Spleen (tissue), 11 donors: ENCODE results near the gene ROMO1. TPM values are rescaled to one million over a fixed set of nuclear protein-coding genes. Genes with fewer than 3 reads are reported as not detected.
A peak's percentile ranks its signal among the peaks of the same experiment; 100 is the strongest.
"Not testable (repeated sequence)": the region's sequence is repeated elsewhere in the genome, so short reads cannot be mapped to it uniquely, and the experiment has no call there.

Experiments used
- DNase-seq: peaks from one replicate; pipeline ENCODE4 v3.0.0-alpha.2; 2020
- H3K27ac ChIP-seq, 8 donors: fragments of 200-600 bp; sonication (generic) in 7 of 8; 1 replicate in 4 of 8; 2 replicates in 4 of 8; pipeline versions ENCODE4 v1.5.0 to v1.8.0; 2016 to 2021; ENCODE audit warnings: inconsistent platforms in 4 of 8, mild to moderate bottlenecking in 4 of 8, moderate library complexity in 1 of 8
- H3K27me3 ChIP-seq, 7 donors: fragments of 200-600 bp; sonication (generic) in 6 of 7; replicated peaks in 1 of 7; 1 replicate in 4 of 7; 2 replicates in 3 of 7; pipeline versions ENCODE4 v1.5.0 to v1.8.0; 2016 to 2021; ENCODE audit warnings: inconsistent platforms in 3 of 7, mild to moderate bottlenecking in 1 of 7
- H3K36me3 ChIP-seq, 6 donors: fragments of 200-600 bp; sonication (generic) in 5 of 6; 1 replicate in 4 of 6; 2 replicates in 2 of 6; pipeline versions ENCODE4 v1.5.0 to v1.8.0; 2016 to 2021; ENCODE audit warnings: inconsistent platforms in 2 of 6
- H3K4me1 ChIP-seq, 6 donors: fragments of 200-600 bp; sonication (generic) in 5 of 6; 1 replicate in 3 of 6; 2 replicates in 3 of 6; pipeline versions ENCODE4 v1.5.0 to v1.8.0; 2016 to 2021; ENCODE audit warnings: inconsistent platforms in 3 of 6
- H3K4me3 ChIP-seq, 8 donors: fragments of 200-600 bp; sonication (generic) in 7 of 8; 1 replicate in 4 of 8; 2 replicates in 4 of 8; pipeline versions ENCODE4 v1.5.0 to v1.8.0; 2016 to 2021; ENCODE audit warnings: inconsistent platforms in 4 of 8, mild to moderate bottlenecking in 4 of 8, moderate library complexity in 2 of 8
- H3K9me3 ChIP-seq, 8 donors: fragments of 200-600 bp; sonication (generic) in 7 of 8; 1 replicate in 4 of 8; 2 replicates in 4 of 8; pipeline versions ENCODE4 v1.5.0 to v1.8.0; 2016 to 2021; ENCODE audit warnings: inconsistent platforms in 4 of 8
- CTCF ChIP-seq, 11 experiments: fragments of 200-600 bp in 7 of 11; fragments of 450-650 bp in 4 of 11; sonication (generic) in 4 of 11; IDR thresholded peaks in 8 of 11; conservative IDR thresholded peaks in 3 of 11; 1 replicate in 7 of 11; 2 replicates in 4 of 11; pipeline versions ENCODE4 v1.4.0 to v1.8.0; 2016 to 2021; ENCODE audit warnings: antibody characterized with exemption in 11 of 11, inconsistent platforms in 4 of 11, mild to moderate bottlenecking in 1 of 11
- POLR2A ChIP-seq, 3 donors: fragments of 450-650 bp; IDR thresholded peaks; one replicate each; pipeline ENCODE4 v1.5.1; 2017; ENCODE audit warnings: antibody characterized with exemption in 3 of 3, mild to moderate bottlenecking in 1 of 3
- POLR2AphosphoS5 ChIP-seq, 3 donors: sonication (generic); formaldehyde crosslinking; IDR thresholded peaks; one replicate each; pipeline ENCODE4 v1.5.1; 2017; ENCODE audit warnings: antibody characterized with exemption in 3 of 3
- WGBS, 5 donors: extraction: QIAGEN DNeasy Blood & Tissue Kit in 3 of 5; methylation state at CpG; one replicate each; pipeline versions ENCODE4 v1.1.5 to v1.1.7; 2013 to 2018; 5-methylcytosine and 5-hydroxymethylcytosine counted together
- intact Hi-C: fragments of 100-400 bp; cut with DNase I; formaldehyde crosslinking; loops from one replicate; pipeline ENCODE4 v1.15.0; 2023; ENCODE audit warnings: low total_unique reads
- polyA plus RNA-seq, 3 donors: library from polyadenylated mRNA; stranded (reverse); fragments of 200-250 nt; gene quantifications; one replicate each; pipeline ENCODE4 v1.2.1, GENCODE V29; 2013
- total RNA-seq, 7 donors: library from RNA; depleted of rRNA in 3 of 7; stranded (reverse); fragments of >200 nt in 3 of 7; fragmentation: NEBNext Ultra II Directional in 4 of 7; extraction: Animal tissue kit (Norgen Biotek cat#: 25700) in 4 of 7; gene quantifications; one replicate each; pipeline versions ENCODE4 v1.1.0 to v1.2.1, GENCODE V29; 2016 to 2021
- donor health status: healthy with polysubstance abuse.
- donor health status: DM: no; HTN: no; CAD: no; lungs with moderate emphysema.
- donor health status: DM: no; HTN: no; CAD: no.
- donor health status: Bipolar disorder and iron deficiency.
- donor health status: healthy.
- donor health status: DM: no; HTN: no; CAD: no.
- donor health status: DM: yes; HTN: yes; CAD: no.

ROMO1 gene
- total and polyA plus RNA-seq, 10 donors, result 66.2 to 372 (median 118) TPM

GRCh38 chr20:35713120-35713519 is 13.9 kb downstream of the ROMO1 start:
- H3K4me3 ChIP-seq, H3K9me3 ChIP-seq, intact Hi-C loops, H3K27me3 ChIP-seq, H3K27ac ChIP-seq, DNase-seq: not testable (repeated sequence)
- peak in 2 of 3 donors; percentile 25 to 50 for TF ChIP-seq POLR2AphosphoS5 (IDR thresholded peaks at IDR 0.05)
- 78 to 93% (median 81%) methylated on average over 9 of the region's 9 CpGs for whole genome bisulfite sequencing, 5 donors
- H3K4me1 ChIP-seq, result peaks cover 16 to 100% (median 55%) of the 10 kb centered on the region in 6 donors
- H3K36me3 ChIP-seq, result peaks cover 5 to 100% (median 92%) of the 10 kb centered on the region in 6 donors

GRCh38 chr20:35714127-35714526 is 14.9 kb downstream of the ROMO1 start:
- Histone ChIP-seq H3K9me3 (no peaks in the 10 kb centered on the region), H3K4me1 (peaks cover 16 to 100% (median 52%) of the 10 kb centered on the region in 6 donors), H3K27ac (no peak overlapping the region), H3K4me3 (no peak overlapping the region), H3K27me3 (no peaks in the 10 kb centered on the region), H3K36me3 (peaks cover 5 to 100% (median 96%) of the 10 kb centered on the region in 6 donors)
- TF ChIP-seq CTCF (IDR thresholded peaks at IDR 0.05 in 8 of 11, conservative IDR thresholded peaks at IDR 0.05 in 3 of 11) (no peak), POLR2AphosphoS5 (IDR thresholded peaks at IDR 0.05) (no peak), POLR2A (IDR thresholded peaks at IDR 0.05) (no peak)
- WGBS, 5 donors, result 73 to 86% (median 83%) methylated on average over 4 of the region's 4 CpGs
- DNase-seq, result no peak
- intact Hi-C loops, result no loop called here

GRCh38 chr20:35715652-35716051 is 16.4 kb downstream of the ROMO1 start:
- Histone ChIP-seq H3K4me1 (peaks cover 8 to 100% (median 42%) of the 10 kb centered on the region in 6 donors), H3K27ac (no peak overlapping the region), H3K9me3 (no peaks in the 10 kb centered on the region), H3K36me3 (peaks cover 5 to 100% (median 99%) of the 10 kb centered on the region in 6 donors), H3K27me3 (no peaks in the 10 kb centered on the region), H3K4me3 (no peak overlapping the region)
- DNase-seq, result no peak
- TF ChIP-seq POLR2A (IDR thresholded peaks at IDR 0.05) (no peak), CTCF (IDR thresholded peaks at IDR 0.05 in 8 of 11, conservative IDR thresholded peaks at IDR 0.05 in 3 of 11) (no peak), POLR2AphosphoS5 (IDR thresholded peaks at IDR 0.05) (no peak)
- intact Hi-C loops, result no loop called here
- 84 to 98% (median 86%) methylated on average over 2 of the region's 2 CpGs for WGBS, 5 donors

GRCh38 chr20:35716330-35716729 is 17.1 kb downstream of the ROMO1 start:
- no peak overlapping the region for H3K27ac ChIP-seq
- no peak for TF ChIP-seq POLR2AphosphoS5 (IDR thresholded peaks at IDR 0.05)
- no peak for TF ChIP-seq CTCF (IDR thresholded peaks at IDR 0.05 in 8 of 11, conservative IDR thresholded peaks at IDR 0.05 in 3 of 11)
- no peak for TF ChIP-seq POLR2A (IDR thresholded peaks at IDR 0.05)
- WGBS, 5 donors, result 91 to 96% (median 94%) methylated on average over 4 of the region's 4 CpGs
- intact Hi-C loops, result no loop called here
- H3K36me3 ChIP-seq, result peaks cover 8 to 100% (median 99%) of the 10 kb centered on the region in 6 donors
- H3K4me1 ChIP-seq, result peaks cover 7 to 100% (median 36%) of the 10 kb centered on the region in 6 donors
- H3K27me3 ChIP-seq, result no peaks in the 10 kb centered on the region
- no peak overlapping the region for H3K4me3 ChIP-seq
- DNase-seq, result no peak
- no peaks in the 10 kb centered on the region for H3K9me3 ChIP-seq

GRCh38 chr20:35718321-35718720 is 19.1 kb downstream of the ROMO1 start:
- peaks cover 8 to 100% (median 100%) of the 10 kb centered on the region in 6 donors for H3K36me3 ChIP-seq
- intact Hi-C loops, H3K27me3 ChIP-seq, DNase-seq, H3K4me3 ChIP-seq, H3K9me3 ChIP-seq, H3K27ac ChIP-seq: not testable (repeated sequence)
- peak in 1 of 3 donors; percentile 21 for TF ChIP-seq POLR2AphosphoS5 (IDR thresholded peaks at IDR 0.05)
- H3K4me1 ChIP-seq, result peaks cover 3 to 99% (median 30%) of the 10 kb centered on the region in 6 donors
- WGBS, 5 donors, result 88 to 94% (median 93%) methylated on average over 8 of the region's 8 CpGs
